GM21717 (cell line): ENCODE measurements around the gene DRG2.

Source experiments
- ATAC-seq: cut with Tn5 transposase; IDR thresholded peaks from one replicate; pipeline ENCODE4 v1.9.1; 2021; ENCODE audit warnings: mild to moderate bottlenecking, moderate library complexity; ENCODE audit not compliant: unreplicated experiment

Gene DRG2

GRCh38 chr17:18115517-18115916 is 27.8 kb downstream of the DRG2 start:
- ATAC-seq: no peak

GRCh38 chr17:18116078-18116477 is 28.3 kb downstream of the DRG2 start:
- no peak for ATAC-seq

GRCh38 chr17:18117533-18117932 is 29.8 kb downstream of the DRG2 start:
- ATAC-seq: no peak

GRCh38 chr17:18117982-18118975 is 30.5 kb downstream of the DRG2 start:
- no peak for ATAC-seq

GRCh38 chr17:18119166-18119745 is 31.5 kb downstream of the DRG2 start:
- ATAC-seq: no peak

- no peak for ATAC-seq
These were observed 32.2 kb downstream of the DRG2 start for GRCh38 chr17:18119938-18120337.

GRCh38 chr17:18120461-18121017 is 32.8 kb downstream of the DRG2 start:
- ATAC-seq: no peak

- ATAC-seq: no peak
These were observed 33.6 kb downstream of the DRG2 start for GRCh38 chr17:18121144-18121910.

GRCh38 chr17:18122990-18123753 is 35.4 kb downstream of the DRG2 start:
- no peak for ATAC-seq

- ATAC-seq: no peak
These were observed 36.8 kb downstream of the DRG2 start for GRCh38 chr17:18124345-18125126.

- ATAC-seq: no peak
These were observed 41.3 kb downstream of the DRG2 start for GRCh38 chr17:18129041-18129502.

GRCh38 chr17:18132711-18133110 is 45.0 kb downstream of the DRG2 start:
- ATAC-seq: no peak

GRCh38 chr17:18136357-18136756 is 48.6 kb downstream of the DRG2 start:
- no peak for ATAC-seq

- ATAC-seq: no peak
These were observed 50.5 kb downstream of the DRG2 start for GRCh38 chr17:18138065-18138749.

- ATAC-seq: no peak
These were observed 51.3 kb downstream of the DRG2 start for GRCh38 chr17:18139092-18139491.

- no peak for ATAC-seq
These were observed 51.8 kb downstream of the DRG2 start for GRCh38 chr17:18139498-18139897.

- ATAC-seq: no peak
These were observed 52.2 kb downstream of the DRG2 start for GRCh38 chr17:18139949-18140348.

- ATAC-seq: no peak
These were observed 52.9 kb downstream of the DRG2 start for GRCh38 chr17:18140648-18141047.

- no peak for ATAC-seq
These were observed 53.6 kb downstream of the DRG2 start for GRCh38 chr17:18141210-18141803.
